NCI-H146 treated with DMSO at 0.1 percent for 48 hours (cell line): ENCODE data around the gene ELAC1.
"Not testable (repeated sequence)": the region's sequence is repeated elsewhere in the genome, so short reads cannot be mapped to it uniquely, and the experiment has no call there.

ENCODE experiments used
- DNase-seq: peaks from one replicate; lab custom pipeline; 2025; ENCODE audit not compliant: unreplicated experiment; lab: John Stamatoyannopoulos, UW

Gene ELAC1

DNA sequence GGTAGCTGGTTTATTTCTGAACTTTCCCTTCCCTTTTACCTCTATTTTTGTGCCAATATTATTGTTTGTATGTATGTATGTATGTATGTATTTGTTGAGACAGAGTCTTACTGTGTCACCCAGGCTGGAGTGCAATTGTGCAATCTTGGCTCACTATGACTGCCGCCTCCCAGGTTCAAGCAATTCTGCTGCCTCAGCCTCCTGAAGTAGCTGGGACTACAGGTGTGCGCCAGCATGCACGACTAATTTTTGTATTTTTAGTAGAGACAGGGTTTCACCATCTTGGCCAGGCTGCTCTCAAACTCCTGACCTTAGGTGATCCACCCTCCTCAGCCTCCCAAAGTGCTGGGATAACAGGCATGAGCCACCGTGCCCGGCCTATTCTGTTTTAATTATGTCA lies 4.6 kb downstream of the ELAC1 start:
- DNase-seq, result not testable (repeated sequence)

DNA sequence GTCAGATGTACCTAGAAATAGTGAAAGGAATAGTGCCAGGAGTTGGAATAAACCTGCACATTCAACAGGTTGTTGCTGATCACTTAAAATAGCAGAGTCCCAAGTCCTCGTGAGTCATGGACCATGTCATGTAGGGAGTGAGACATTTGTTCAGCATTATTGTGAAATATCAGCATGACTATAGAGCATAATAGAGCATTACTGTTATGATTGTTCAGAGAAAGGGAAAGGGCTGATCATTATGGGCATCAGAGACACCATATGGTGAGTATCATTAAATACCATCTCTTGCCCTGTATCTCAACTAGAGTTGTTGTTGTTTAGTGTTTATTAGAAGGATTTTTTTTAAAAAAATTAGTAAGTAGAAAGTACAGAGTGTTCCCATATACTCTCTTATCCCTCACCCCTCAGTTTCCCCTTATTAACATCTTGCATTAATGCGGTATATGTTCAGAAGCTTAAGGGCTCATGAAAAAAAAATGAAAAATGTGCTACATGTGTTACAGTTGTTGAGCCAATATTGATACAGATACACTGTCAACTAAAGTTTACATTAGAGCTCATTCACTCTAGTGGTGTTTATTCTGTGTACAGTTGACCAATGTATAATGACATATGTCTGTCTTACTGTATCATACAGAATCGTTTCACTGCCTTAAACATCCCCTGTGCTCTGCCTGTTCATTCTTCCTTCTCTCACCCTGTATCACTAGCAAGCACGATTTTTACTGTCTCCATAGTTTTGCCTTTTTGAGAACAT lies 5.7 kb downstream of the ELAC1 start:
- DNase-seq, result no peak

DNA sequence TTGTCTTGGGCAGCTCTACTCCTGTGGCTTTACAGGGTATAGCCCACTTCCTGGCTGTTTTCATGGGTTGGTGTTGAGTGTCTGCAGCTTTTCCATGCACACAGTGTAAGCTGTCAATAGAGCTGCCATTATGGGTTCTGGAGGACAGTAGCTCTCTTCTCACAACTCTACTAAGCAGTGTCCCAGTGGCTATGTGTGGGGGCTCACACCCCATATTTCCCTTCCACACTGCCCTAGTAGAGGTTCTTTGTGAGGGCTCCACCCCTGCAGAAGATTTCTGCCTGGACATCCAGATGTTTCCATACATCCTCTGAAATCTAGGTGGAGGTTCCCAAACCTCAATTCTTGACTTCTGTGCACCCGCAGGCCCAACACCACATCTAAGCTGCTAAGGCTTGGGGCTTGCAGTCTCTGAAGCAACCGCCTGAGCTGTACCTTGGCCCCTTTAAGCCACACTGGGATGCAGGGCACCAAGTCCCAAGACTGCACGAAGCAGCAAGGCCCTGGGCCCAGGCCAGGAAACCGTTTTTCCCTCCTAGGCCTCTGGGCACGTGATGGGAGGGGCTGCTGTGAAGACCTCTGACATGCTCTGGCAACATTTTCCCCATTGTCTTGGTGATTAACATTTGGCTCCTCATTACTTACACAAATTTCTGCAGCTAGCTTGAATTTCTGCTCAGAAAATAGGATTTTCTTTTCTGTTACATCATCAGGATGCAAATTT lies 9.4 kb downstream of the ELAC1 start:
- DNase-seq, result no peak

DNA sequence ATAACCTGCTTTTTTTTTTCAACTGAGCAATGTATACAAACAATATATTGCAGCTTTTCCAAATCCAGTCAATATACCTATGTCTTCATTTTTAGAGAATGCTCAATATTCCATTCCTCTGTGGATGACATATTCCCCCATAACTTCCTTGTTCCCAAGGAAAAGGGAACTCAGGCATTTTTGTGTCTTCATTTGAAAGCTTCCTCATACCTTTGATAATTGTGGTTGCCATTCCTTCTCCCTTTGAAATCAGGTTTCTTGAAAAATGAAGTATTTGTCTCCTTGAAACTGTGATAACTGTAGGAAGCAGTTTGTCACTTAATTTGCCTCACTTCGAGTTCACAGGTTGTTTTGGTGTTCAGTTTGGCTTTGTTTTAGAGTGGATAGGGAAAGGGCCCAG lies 13.5 kb downstream of the ELAC1 start:
- DNase-seq, result no peak

DNA sequence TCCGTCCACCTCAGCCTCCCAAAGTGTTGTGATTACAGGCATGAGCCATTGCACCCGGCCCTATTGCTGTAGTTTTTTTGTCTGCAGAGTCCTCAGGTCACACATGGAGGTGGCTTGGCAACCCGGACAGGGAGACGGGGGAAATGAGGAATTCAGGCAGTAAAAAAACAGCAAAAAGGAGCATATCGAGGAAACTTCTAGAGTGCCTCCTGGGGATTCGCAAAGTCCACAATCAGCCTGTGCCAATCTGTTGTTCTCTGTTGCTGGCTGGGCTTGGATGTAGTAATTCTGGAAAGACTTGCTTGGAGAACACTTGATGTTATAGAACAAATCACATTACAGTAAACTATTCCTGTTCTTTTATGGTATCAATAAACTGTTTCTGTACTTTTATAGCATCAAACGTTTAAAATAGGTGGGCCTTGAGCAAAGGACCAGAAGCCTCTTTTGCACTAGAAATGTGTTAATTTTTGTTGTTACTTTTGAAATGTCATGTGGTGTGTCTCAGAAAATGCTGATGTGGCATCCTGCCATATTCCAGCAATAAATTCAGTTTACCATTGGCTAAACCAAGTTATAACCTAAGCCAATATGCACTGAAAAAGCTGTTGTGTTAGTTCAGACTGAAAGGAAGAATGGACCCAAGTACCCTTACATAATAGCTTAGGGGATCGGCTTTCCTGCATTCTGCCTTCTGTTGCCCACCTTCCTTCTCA lies 14.4 kb downstream of the ELAC1 start:
- DNase-seq, result no peak

DNA sequence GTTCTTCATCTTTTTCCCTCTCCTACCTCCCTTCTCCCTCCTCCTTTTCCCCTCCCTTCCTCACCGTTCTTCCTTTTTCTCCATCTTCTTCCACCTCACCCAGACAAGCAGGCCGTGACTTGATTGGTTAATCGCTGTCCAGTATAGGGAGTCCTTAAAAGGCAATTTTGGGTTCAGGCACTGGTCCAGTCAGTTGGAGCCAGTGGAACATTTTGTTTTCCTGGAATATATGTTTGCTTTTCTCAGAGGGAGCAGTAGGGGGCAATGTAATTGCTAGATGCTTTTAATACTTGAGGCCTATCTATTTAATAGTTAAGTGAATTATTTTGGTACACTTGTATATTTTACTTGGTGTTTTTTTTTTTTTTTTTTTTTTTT lies 15.0 kb downstream of the ELAC1 start:
- no peak for DNase-seq

DNA sequence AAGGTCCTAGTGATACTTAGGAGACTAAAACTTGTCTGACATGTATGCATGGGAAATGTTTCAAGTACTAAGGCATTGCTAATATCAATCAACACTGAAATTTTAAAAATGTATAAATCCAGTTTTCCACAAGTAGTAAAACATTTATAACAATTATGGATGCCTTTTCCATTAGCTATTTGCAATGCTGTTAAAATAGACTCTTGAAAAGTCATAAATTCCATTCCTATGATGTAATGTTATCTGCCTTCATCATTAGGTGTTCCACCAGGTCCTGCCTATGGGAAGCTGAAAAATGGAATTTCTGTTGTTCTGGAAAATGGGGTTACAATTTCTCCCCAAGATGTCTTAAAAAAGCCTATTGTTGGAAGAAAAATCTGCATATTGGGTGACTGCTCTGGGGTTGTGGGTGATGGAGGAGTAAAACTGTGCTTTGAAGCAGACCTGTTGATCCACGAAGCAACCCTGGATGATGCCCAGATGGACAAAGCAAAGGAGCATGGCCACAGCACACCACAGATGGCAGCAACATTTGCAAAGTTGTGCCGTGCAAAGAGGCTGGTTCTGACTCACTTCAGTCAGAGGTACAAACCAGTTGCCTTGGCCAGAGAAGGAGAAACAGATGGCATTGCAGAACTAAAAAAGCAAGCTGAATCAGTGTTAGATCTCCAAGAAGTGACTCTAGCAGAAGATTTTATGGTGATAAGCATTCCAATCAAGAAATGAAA lies 18.7 kb downstream of the ELAC1 start:
- DNase-seq, result no peak

DNA sequence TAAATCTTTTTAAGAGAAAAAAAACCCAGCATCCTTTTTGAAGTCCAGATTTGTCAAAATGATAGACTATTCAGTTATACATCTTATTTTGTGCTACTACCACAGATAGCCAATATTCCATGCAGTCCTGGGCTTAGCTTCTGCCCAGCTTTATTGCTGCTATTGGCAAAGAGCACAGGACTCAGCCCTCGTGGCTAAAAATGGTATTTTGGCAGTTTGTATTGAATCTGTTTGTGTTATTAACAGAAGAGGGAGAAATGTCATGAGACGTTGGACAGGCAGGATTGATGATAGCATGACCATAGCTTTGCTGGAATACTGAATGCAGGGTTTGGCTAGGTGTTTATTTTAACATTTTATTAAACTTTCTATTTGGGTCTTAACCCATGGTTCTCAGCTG lies 19.4 kb downstream of the ELAC1 start:
- DNase-seq, result no peak

DNA sequence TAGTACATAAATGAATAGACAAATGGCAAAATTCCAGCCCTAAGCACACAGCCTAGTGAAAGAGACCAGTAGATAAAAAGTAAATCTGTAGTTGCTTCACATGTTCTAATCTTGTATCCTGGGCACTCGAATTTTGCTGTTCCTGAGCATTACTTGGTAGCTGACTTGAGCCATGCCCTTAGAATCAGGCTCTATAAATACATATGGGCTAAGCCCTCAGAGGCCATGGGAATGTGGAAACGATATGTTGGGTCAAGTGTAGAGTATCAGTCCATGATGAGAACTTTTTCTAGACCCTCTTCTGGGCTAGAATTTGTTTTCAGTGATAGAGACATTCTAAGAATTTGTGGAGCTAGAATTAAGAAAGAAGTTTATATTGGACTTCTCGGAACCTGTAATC lies 21.9 kb downstream of the ELAC1 start:
- DNase-seq, result no peak

DNA sequence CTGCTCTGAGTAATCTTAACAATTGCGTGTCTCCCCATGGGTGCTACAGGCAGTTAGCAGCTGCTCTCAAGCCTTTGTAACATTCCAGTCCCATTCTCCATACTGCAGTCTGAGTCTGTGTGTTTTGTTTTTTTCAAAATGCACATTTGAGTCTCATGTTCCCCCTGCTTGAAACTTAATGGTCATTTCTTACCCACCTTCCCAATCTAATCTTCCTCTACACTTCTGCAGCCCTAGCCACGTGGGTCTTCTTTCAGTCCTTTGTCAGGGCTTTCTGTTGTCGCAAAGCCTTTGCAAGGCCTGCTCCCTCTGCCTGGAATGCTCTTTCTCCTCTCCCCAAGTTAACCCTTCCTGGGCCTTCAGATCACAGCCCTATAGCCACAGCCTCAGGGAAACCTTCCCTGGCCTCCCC lies 24.5 kb downstream of the ELAC1 start:
- no peak for DNase-seq

DNA sequence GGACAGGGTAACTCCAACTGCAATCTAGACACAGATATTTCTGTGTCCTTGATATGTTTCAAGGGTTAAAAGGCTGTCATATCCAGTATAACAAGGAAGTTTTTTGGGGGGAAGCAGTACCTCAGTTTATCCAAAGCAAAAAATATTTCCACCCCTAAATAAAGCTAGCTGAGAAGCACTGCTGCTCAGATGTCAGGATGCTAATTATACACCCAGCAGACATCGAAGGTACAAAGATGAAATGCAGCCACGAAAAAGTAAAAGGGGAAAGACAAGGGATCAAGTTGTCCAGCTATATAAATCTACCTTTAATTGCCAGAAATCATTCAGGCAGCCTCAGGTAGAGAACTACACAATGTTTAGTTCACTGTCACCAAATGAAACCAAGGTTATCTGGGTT lies 26.2 kb downstream of the ELAC1 start:
- no peak for DNase-seq

DNA sequence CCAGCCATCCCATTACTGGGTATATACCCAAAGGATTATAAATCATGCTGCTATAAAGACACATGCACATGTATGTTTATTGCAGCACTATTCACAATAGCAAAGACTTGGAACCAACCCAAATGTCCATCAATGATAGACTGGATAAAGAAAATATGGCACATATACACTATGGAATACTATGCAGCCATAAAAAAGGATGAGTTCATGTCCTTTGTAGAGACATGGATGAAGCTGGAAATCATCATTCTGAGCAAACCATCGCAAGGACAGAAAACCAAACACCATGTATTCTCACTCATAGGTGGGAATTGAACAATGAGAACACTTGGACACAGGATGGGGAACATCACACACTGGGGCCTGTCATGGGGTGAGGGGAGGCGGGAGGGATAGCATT lies 35.3 kb downstream of the ELAC1 start:
- not testable (repeated sequence) for DNase-seq

DNA sequence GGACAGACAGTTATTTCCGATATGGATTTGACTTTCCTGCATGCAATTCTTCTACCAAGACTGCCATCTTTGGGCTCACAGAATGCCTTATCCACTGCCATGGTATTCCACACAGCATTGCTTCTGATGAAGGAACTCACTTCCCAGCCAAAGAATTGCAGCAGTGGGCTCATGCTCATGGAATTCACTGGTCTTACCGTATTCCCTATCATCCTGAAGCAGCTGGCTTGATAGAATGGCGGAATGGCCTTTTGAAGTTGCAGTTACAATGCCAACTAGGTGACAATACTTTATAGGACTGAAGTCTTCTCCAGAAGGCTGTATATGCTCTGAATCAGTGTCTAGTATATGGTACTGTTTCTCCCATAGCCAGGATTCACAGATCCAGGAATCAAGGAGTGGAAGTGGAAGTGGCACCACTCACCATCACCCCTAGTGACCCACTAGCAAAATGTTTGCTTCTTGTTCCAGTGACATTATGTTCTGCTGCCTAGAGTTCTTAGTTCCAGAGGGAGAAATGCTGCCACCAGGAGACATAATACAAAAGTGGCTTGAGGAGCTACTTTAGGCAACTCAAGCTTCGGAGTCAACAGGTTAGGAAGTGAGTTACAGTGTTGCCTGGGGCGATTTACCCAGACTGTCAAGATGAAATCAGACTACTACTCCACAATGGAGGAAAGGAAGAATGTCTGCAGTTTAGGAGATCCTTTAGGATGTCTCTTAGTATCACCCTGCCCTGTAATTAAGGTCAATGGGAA lies 38.4 kb downstream of the ELAC1 start:
- DNase-seq, result no peak

DNA sequence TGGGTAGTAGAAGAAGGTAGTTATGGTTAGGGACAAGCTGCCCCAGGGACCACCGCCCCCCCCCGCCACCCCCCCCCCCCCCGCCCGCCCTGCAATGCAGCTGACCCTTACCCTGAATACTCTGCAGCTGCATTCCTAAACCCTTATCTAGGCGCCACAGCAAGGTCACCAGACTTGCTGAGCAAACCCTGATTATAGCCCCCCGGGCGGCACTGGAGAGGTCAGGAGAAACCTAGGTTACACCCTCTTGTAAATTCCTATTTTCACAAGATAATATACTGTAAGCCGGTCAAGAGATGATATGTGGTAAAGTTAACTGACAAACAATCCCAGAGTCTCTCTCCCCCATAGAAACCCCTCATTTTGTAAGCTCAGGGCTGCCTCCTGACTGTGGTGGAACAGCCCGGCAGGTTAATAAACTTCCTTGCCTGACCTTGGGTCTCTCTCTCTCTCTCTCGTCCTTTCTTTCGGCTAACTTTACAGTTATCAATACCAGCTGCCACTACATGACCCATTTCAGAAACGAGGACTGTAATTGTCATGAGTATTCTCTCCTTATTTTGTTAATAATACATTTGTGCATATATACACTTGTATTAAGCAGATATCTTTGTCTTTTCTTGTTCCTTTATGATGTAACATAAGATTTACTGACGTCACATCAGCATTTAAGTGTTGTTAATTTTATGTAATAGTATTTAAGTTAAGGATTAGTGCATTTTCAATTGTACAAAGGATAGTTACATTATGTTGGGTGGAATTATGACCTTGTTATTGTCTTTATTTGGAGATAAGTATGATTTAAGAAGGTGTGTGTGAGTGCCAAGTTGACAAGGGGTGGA lies 39.3 kb downstream of the ELAC1 start:
- no peak for DNase-seq

DNA sequence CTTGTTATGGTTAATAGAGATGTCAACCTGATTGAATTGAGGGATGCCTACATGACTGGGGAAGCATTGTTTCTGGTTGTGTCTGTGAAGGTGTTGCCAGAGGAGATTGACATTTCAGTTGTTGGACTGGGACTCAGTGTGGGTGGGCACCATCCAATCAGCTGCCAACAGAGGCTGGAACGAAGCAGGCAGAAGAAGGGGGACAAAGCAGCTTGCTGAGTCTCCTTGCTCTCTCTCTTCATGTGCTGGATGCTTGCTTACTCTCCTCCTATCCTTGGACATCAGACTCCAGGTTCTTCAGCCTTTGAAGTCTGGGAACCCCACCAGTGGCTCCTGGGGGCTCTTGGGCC lies 39.9 kb downstream of the ELAC1 start:
- no peak for DNase-seq

DNA sequence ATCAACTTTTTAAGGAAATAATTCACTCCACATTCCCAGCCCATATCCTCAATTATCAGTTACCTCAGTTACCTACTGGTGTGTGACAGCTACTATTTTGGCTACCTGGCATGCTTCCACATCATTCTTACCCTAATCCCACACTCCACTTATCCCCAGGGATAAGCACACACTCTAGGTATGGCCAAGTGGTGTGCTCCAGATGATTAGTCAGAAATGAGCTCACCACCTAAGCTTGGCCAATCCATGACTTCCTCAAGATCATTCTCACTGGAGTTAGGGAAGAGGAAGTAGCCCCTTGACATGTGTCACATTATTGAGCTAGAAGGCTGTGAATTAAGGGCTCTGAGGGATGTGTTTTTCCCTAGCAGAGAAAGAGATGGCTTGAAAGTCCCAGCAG lies 41.2 kb downstream of the ELAC1 start:
- no peak for DNase-seq

DNA sequence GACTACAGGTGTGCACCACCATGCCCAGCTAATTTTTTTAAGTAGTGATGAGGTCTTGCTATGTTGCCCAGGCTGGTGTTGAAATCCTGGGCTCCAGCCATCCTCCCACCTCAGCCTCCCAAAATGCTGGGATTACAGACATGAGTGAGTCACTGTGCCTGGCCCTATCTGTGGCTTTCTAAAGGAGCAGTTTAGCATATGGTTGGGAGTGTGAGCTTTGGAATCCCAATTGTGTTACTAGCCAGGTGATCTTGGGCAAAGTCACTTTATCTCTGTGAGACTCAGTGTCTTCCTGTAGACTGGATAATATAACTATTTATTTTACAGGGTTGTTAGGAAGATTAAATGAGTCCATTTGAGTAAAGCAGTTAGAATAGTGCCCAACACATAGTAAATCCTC lies 42.4 kb downstream of the ELAC1 start:
- no peak for DNase-seq

DNA sequence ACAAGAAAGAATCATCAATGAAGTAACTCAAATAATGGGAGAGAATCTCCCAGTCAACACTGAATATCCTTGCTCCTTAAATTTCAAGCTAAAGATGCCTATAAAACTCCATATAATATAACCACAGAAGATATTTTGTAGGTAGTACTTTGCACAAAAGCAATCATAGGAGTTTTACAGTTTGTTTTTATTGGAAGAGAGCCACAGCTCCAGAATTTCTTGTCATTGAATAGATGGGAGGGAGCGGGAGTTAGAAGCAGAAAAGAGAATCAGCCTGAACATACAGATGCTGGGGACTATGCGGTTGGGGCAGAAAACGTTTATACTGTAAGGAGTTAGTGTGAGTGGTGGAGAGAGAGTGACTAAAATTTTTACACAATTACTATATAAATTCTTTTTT lies 43.9 kb downstream of the ELAC1 start:
- DNase-seq, result no peak

DNA sequence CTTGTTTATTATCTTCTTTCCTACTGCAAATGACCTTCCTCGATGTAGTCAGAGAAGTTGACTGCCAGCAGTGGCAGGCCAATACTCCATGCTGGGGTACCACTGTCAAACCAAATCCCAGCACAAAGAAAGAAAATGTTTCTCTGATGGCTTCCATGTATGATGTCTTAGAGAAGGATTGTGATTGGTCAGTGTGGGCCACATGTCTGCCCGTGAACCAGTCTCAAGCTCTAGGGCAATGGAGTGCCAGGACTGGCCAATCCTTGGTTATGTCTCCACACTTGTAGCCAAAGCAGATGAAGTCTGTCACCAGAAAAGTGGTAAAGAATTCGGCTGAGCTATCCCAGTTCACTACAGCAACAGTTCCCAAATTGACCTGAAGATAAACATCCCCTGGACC lies 44.6 kb downstream of the ELAC1 start:
- DNase-seq, result no peak

DNA sequence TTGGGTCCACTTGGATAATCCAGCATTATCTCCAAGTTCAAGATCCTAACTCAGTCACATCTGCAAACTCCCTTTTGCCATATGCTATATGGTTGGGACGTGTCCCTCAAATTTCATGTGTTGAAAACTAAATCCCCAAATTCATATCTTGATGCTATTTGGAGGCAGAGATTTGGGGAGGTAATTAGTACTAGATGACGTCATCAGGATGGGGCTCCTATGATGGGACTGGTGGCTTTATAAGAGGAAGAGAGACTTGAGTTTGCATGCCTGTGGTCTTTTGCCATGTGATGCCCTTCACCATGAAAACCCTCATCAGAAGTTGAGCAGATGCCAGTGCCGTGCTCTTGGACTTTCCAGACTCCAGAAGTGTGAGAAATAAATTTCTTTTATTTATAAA lies 45.4 kb downstream of the ELAC1 start:
- DNase-seq, result no peak
